Parathyroid adenoma (tissue), 2 donors: Measurements from ENCODE around the gene PGRMC2.
A peak's percentile ranks its signal among the peaks of the same experiment; 100 is the strongest.

Experiments
- H2AFZ ChIP-seq: fragments of 300-600 bp; sonication (generic); one replicate; pipeline ENCODE4 v1.7.0; 2017; ENCODE audit warnings: antibody characterized with exemption, mild to moderate bottlenecking
- H3K27ac ChIP-seq: fragments of 300-600 bp; sonication (generic); one replicate; pipeline ENCODE4 v1.7.0; 2017
- H3K27me3 ChIP-seq: fragments of 300-600 bp; sonication (generic); one replicate; pipeline ENCODE4 v1.7.0; 2017; ENCODE audit warnings: low read length; ENCODE audit not compliant: control insufficient read depth, insufficient read depth
- H3K36me3 ChIP-seq: fragments of 300-600 bp; sonication (generic); one replicate; pipeline ENCODE4 v1.7.0; 2017; ENCODE audit warnings: low read length; ENCODE audit not compliant: control insufficient read depth, insufficient read depth
- H3K4me1 ChIP-seq: fragments of 300-600 bp; sonication (generic); one replicate; pipeline ENCODE4 v1.7.0; 2017; ENCODE audit warnings: control low read depth
- H3K4me2 ChIP-seq: fragments of 300-600 bp; sonication (generic); one replicate; pipeline ENCODE4 v1.7.0; 2017; ENCODE audit warnings: low read length
- H3K4me3 ChIP-seq: fragments of 300-600 bp; sonication (generic); one replicate; pipeline ENCODE4 v1.7.0; 2017; ENCODE audit warnings: low read depth, low read length
- H3K79me2 ChIP-seq: fragments of 300-600 bp; sonication (generic); one replicate; pipeline ENCODE4 v1.7.0; 2017; ENCODE audit warnings: control low read depth
- H3K9ac ChIP-seq: fragments of 300-600 bp; sonication (generic); one replicate; pipeline ENCODE4 v1.7.0; 2017; ENCODE audit warnings: mild to moderate bottlenecking
- H3K9me3 ChIP-seq: fragments of 300-600 bp; sonication (generic); one replicate; pipeline ENCODE4 v1.7.0; 2017; ENCODE audit warnings: low read length; ENCODE audit not compliant: control insufficient read depth
- CTCF ChIP-seq: fragments of 300-600 bp; sonication (generic); IDR thresholded peaks from one replicate; pipeline ENCODE4 v1.7.0; 2017; ENCODE audit warnings: antibody characterized with exemption, mild to moderate bottlenecking
- donor health status: primary hyperparathyroidism.

PGRMC2 gene

DNA sequence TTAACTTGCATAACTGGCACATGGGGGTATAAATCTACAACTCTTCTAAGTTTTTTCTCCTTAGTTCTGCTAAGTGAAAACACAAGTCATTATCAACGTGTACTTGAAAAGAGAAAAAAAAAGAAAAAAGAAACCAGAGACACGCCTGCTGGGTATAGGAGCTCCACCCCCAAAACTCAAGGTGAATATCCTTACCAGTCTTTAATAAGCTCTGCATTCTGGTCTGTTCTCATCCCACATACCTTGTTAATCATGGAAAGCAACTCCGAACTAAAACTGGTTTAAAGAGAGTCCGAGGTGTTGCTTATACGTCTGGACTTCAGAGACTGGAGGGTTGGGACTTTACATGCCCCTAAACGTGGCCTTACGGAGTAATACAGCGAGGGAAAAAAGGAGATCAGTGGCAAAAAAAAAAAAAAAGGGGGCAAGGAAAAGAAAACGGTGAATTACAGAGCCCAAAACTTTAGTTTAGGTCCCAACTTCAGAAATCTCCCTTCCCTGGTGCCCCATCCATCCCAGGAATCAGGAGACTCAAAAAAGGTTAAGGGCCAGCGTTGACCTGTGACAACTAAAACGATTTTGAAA is 1.0 kb downstream of the PGRMC2 start:
- H3K27me3 ChIP-seq: no peaks in the 10 kb centered on the region
- H3K4me1 ChIP-seq: peaks cover 6% of the 10 kb centered on the region
- no peaks in the 10 kb centered on the region for H3K36me3 ChIP-seq
- no peak for TF ChIP-seq CTCF
- peak overlapping the region; percentile 79 for H3K4me2 ChIP-seq
- H3K9ac ChIP-seq: no peak overlapping the region
- H3K79me2 ChIP-seq: no peaks in the 10 kb centered on the region
- H3K27ac ChIP-seq: peak overlapping the region; percentile 36
- peak overlapping the region; percentile 58 for H2AFZ ChIP-seq
- H3K4me3 ChIP-seq: peak overlapping the region; percentile 77
- H3K9me3 ChIP-seq: no peaks in the 10 kb centered on the region

- H3K4me2 ChIP-seq: peak overlapping the region; percentile 79
- H3K36me3 ChIP-seq: no peaks in the 10 kb centered on the region
- peaks cover 6% of the 10 kb centered on the region for H3K4me1 ChIP-seq
- H3K27me3 ChIP-seq: no peaks in the 10 kb centered on the region
- no peaks in the 10 kb centered on the region for H3K79me2 ChIP-seq
- no peak for TF ChIP-seq CTCF
- H3K9me3 ChIP-seq: no peaks in the 10 kb centered on the region
- peak overlapping the region; percentile 77 for H3K4me3 ChIP-seq
- no peak overlapping the region for H3K9ac ChIP-seq
- H3K27ac ChIP-seq: no peak overlapping the region
- H2AFZ ChIP-seq: no peak overlapping the region
These were observed 2.3 kb downstream of the PGRMC2 start for GRCh38 chr4:128285085-128285997.

DNA sequence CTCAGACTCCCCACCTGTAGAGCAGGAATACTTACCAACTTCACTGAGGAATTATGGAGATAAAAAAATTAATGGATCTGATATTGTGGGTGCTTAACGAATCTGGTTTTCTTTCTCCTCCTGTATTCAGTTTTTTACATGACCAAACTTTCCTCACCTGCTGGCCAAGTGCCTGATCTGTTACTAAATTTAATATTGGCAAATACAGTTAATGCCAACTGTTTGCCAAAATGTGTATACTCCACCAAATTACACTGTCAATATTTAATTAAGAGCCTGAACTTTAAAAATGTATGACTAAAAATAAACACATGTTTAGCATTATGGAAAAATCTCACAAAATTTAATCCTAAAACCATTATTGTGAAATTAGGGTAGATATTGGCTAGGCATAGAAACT is 3.3 kb downstream of the PGRMC2 start:
- Histone ChIP-seq H3K79me2 (no peaks in the 10 kb centered on the region), H3K27ac (no peak overlapping the region), H3K4me2 (no peak overlapping the region), H3K9ac (no peak overlapping the region), H3K36me3 (no peaks in the 10 kb centered on the region), H3K4me3 (no peak overlapping the region), H3K27me3 (no peaks in the 10 kb centered on the region), H2AFZ (no peak overlapping the region), H3K4me1 (peaks cover 6% of the 10 kb centered on the region), H3K9me3 (no peaks in the 10 kb centered on the region)
- no peak for TF ChIP-seq CTCF

DNA sequence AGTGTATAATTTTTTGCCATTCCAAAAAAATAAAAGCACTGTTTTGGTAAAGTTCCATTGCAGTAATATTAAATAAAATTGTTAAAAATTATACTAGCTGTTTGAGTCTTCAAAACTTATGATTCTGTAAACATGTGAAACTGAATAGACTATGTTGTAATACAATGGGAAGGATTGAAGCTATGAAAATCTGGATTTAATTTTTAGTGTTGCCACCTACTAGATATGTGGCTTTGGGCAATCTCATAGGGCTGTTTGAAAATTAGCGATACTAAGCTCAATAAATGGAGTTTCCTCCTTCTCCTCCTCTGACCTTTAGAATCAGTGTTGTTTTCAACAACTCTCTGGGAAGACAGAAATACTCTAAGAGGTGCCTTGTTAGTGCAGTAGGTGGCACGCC is 4.5 kb downstream of the PGRMC2 start:
- H3K36me3 ChIP-seq: no peaks in the 10 kb centered on the region
- H3K4me2 ChIP-seq: no peak overlapping the region
- no peak overlapping the region for H3K4me3 ChIP-seq
- no peaks in the 10 kb centered on the region for H3K9me3 ChIP-seq
- H3K4me1 ChIP-seq: peaks cover 2% of the 10 kb centered on the region
- no peak overlapping the region for H3K9ac ChIP-seq
- peaks cover 3% of the 10 kb centered on the region for H3K79me2 ChIP-seq
- H3K27me3 ChIP-seq: no peaks in the 10 kb centered on the region
- no peak overlapping the region for H2AFZ ChIP-seq
- no peak overlapping the region for H3K27ac ChIP-seq
- TF ChIP-seq CTCF: no peak
